H9 (cell line): Measurements from ENCODE around the gene NKX2-3. TPM values are rescaled to one million over a fixed set of nuclear protein-coding genes. Genes with fewer than 3 reads are reported as not detected.
A peak's percentile ranks its signal among the peaks of the same experiment; 100 is the strongest.

Experiments used
- DNase-seq: peaks from one replicate; pipeline ENCODE4 v3.0.0-alpha.2; 2017
- H2AFZ ChIP-seq: one replicate; pipeline ENCODE4 v1.6.1; 2013; ENCODE audit warnings: mild to moderate bottlenecking, low read length, control low read depth, moderate library complexity
- H2AK5ac ChIP-seq: 2 replicates; pipeline ENCODE4 v1.6.1; 2013; ENCODE audit warnings: low read length, control low read depth, mixed read lengths; ENCODE audit not compliant: insufficient read length
- H2BK120ac ChIP-seq: one replicate; pipeline ENCODE4 v1.6.1; 2013; ENCODE audit warnings: low read depth, mild to moderate bottlenecking, low read length, control low read depth, inconsistent platforms; ENCODE audit not compliant: poor library complexity, severe bottlenecking
- H2BK12ac ChIP-seq: 2 replicates; pipeline ENCODE4 v1.6.1; 2013; ENCODE audit warnings: low read length, control low read depth, mixed read lengths, low read depth; ENCODE audit not compliant: insufficient read length
- H2BK15ac ChIP-seq: 2 replicates; pipeline ENCODE4 v1.6.1; 2013; ENCODE audit warnings: low read depth, low read length, control low read depth
- H2BK20ac ChIP-seq: one replicate; pipeline ENCODE4 v1.6.1; 2013; ENCODE audit warnings: low read depth, mild to moderate bottlenecking, low read length, control low read depth, inconsistent platforms; ENCODE audit not compliant: poor library complexity, severe bottlenecking
- H2BK5ac ChIP-seq: 2 replicates; pipeline ENCODE4 v1.6.1; 2013; ENCODE audit warnings: low read length, control low read depth, mixed read lengths; ENCODE audit not compliant: insufficient read length
- H3K14ac ChIP-seq: 2 replicates; pipeline ENCODE4 v1.6.1; 2013; ENCODE audit warnings: low read length, control low read depth; ENCODE audit not compliant: insufficient read depth
- H3K18ac ChIP-seq: 2 replicates; pipeline ENCODE4 v1.6.1; 2013; ENCODE audit warnings: low read depth, mild to moderate bottlenecking, mixed read lengths, low read length, control low read depth; ENCODE audit not compliant: insufficient read length
- H3K23ac ChIP-seq: 2 replicates; pipeline ENCODE4 v1.6.1; 2013; ENCODE audit warnings: low read length, control low read depth, mixed read lengths, low read depth; ENCODE audit not compliant: insufficient read length
- H3K23me2 ChIP-seq: 2 replicates; pipeline ENCODE4 v1.6.1; 2013; ENCODE audit warnings: low read depth, mild to moderate bottlenecking, mixed read lengths, low read length, control low read depth; ENCODE audit not compliant: insufficient read length, poor library complexity, severe bottlenecking
- H3K27ac ChIP-seq: 2 replicates; pipeline ENCODE4 v1.5.1; 2013; ENCODE audit warnings: low read length, control low read depth, mixed read lengths, low read depth; ENCODE audit not compliant: insufficient read length
- H3K27me3 ChIP-seq: 2 replicates; pipeline ENCODE4 v1.6.1; 2013; ENCODE audit warnings: low read length, control low read depth, inconsistent platforms; ENCODE audit not compliant: insufficient read depth
- H3K4ac ChIP-seq: 2 replicates; pipeline ENCODE4 v1.6.1; 2013; ENCODE audit warnings: low read depth, mild to moderate bottlenecking, control low read depth, inconsistent platforms, low read length, moderate library complexity
- H3K4me1 ChIP-seq: 2 replicates; pipeline ENCODE4 v1.6.1; 2013; ENCODE audit warnings: low read length, control low read depth, inconsistent platforms; ENCODE audit not compliant: insufficient read depth
- H3K4me2 ChIP-seq: 2 replicates; pipeline ENCODE4 v1.6.1; 2013; ENCODE audit warnings: low read length, control low read depth, mixed read lengths; ENCODE audit not compliant: insufficient read length, insufficient read depth
- H3K56ac ChIP-seq: 2 replicates; pipeline ENCODE4 v1.6.1; 2013; ENCODE audit warnings: low read depth, mild to moderate bottlenecking, mixed read lengths, low read length, control low read depth; ENCODE audit not compliant: insufficient read length
- H3K79me1 ChIP-seq: 2 replicates; pipeline ENCODE4 v1.6.1; 2013; ENCODE audit warnings: low read depth, mild to moderate bottlenecking, moderate library complexity, low read length, control low read depth, inconsistent platforms; ENCODE audit not compliant: insufficient read depth, poor library complexity, severe bottlenecking
- H3K79me2 ChIP-seq: 2 replicates; pipeline ENCODE4 v1.6.1; 2013; ENCODE audit warnings: low read length, control low read depth, inconsistent platforms; ENCODE audit not compliant: insufficient read depth
- H3K9ac ChIP-seq: 2 replicates; pipeline ENCODE4 v1.6.1; 2013; ENCODE audit warnings: low read length, control low read depth, mixed read lengths; ENCODE audit not compliant: insufficient read length; ENCODE audit errors: extremely low read depth
- H3K9me3 ChIP-seq: one replicate; pipeline ENCODE4 v1.6.1; 2013; ENCODE audit warnings: low read depth, low read length, inconsistent platforms; ENCODE audit not compliant: control insufficient read depth
- H3T11ph ChIP-seq: one replicate; pipeline ENCODE4 v1.6.1; 2013; ENCODE audit warnings: mild to moderate bottlenecking, low read length, control low read depth, inconsistent platforms
- H4K20me1 ChIP-seq: one replicate; pipeline ENCODE4 v1.6.1; 2013; ENCODE audit not compliant: control insufficient read depth, insufficient read length, insufficient read depth
- H4K5ac ChIP-seq: 2 replicates; pipeline ENCODE4 v1.6.1; 2013; ENCODE audit warnings: low read depth, mild to moderate bottlenecking, mixed read lengths, low read length, control low read depth; ENCODE audit not compliant: insufficient read length
- H4K8ac ChIP-seq: replicated peaks from 2 replicates; pipeline ENCODE4 v1.6.1; 2013; ENCODE audit warnings: low read length, control low read depth, mixed read lengths, low read depth; ENCODE audit not compliant: insufficient read length
- H4K91ac ChIP-seq: 2 replicates; pipeline ENCODE4 v1.6.1; 2013; ENCODE audit warnings: low read depth, mild to moderate bottlenecking, moderate library complexity, mixed read lengths, low read length, control low read depth; ENCODE audit not compliant: insufficient read length
- H3K27ac Mint-ChIP-seq, 3 experiments: 2 replicates in 2 of 3; 3 replicates in 1 of 3; pipeline ENCODE4 v1.8.0; 2020 to 2021; ENCODE audit warnings: mixed read lengths in 3 of 3, mild to moderate bottlenecking in 1 of 3, moderate library complexity in 1 of 3
- H3K27me3 Mint-ChIP-seq: 2 replicates; pipeline ENCODE4 v1.8.0; 2021; ENCODE audit warnings: low read depth, mild to moderate bottlenecking, moderate library complexity, mixed read lengths
- H3K36me3 Mint-ChIP-seq, 3 experiments: 2 replicates in 2 of 3; 3 replicates in 1 of 3; pipeline ENCODE4 v1.8.0; 2020 to 2021; ENCODE audit warnings: low read depth in 3 of 3, mixed read lengths in 3 of 3; ENCODE audit not compliant: insufficient read depth in 1 of 3
- H3K4me1 Mint-ChIP-seq, 2 experiments: 2 replicates each; pipeline ENCODE4 v1.8.0; 2020; ENCODE audit warnings: mixed read lengths in 2 of 2
- H3K4me3 Mint-ChIP-seq, 2 experiments: 2 replicates in 1 of 2; 3 replicates in 1 of 2; pipeline ENCODE4 v1.8.0; 2020 to 2021; ENCODE audit warnings: mild to moderate bottlenecking in 2 of 2, mixed read lengths in 2 of 2, moderate library complexity in 1 of 2
- H3K9me3 Mint-ChIP-seq, 2 experiments: 2 replicates in 1 of 2; 3 replicates in 1 of 2; pipeline ENCODE4 v1.8.0; 2020; ENCODE audit warnings: mild to moderate bottlenecking in 2 of 2, mixed read lengths in 2 of 2, moderate library complexity in 1 of 2
- CTCF ChIP-seq: fragments of 200-600 bp; sonication (generic); conservative IDR thresholded peaks from 3 replicates; pipeline ENCODE4 v1.8.0; 2021; ENCODE audit warnings: antibody characterized with exemption, mild to moderate bottlenecking
- WGBS: extraction: QIAGEN DNeasy Blood & Tissue Kit; methylation state at CpG from one replicate; pipeline ENCODE4 v1.1.7; 2013; ENCODE audit warnings: missing lambda C conversion rate, low lambda C conversion rate, mixed read lengths; ENCODE audit not compliant: insufficient read length; ENCODE audit errors: extremely low coverage; 5-methylcytosine and 5-hydroxymethylcytosine counted together
- total RNA-seq: library from RNA; stranded (reverse); gene quantifications from 2 replicates; pipeline ENCODE4 v1.2.1, GENCODE V29; 2021

NKX2-3 gene
- total RNA-seq, 1 experiment from 2014 or later: not detected

GRCh38 chr10:99520847-99521764 lies 11.6 kb upstream of the NKX2-3 start:
- Mint-ChIP-seq H3K4me3 (peak overlapping the region in 1 of 2 experiments; percentile 76; a peak in 2 of 5 replicates), H3K4me1 (peaks cover 38 to 51% of the 10 kb centered on the region in 2 experiments), H3K9me3 (peaks cover 2 to 3% of the 10 kb centered on the region in 2 experiments; a peak in 1 of 5 replicates), H3K36me3 (no peaks in the 10 kb centered on the region), H3K27ac (no peak overlapping the region), H3K27me3 (peaks cover 99% of the 10 kb centered on the region)
- Histone ChIP-seq H4K20me1 (no peaks in the 10 kb centered on the region), H3K4ac (no peak overlapping the region), H3K9ac (no peak overlapping the region), H4K91ac (no peak overlapping the region), H3K23ac (no peak overlapping the region), H4K5ac (no peak overlapping the region), H3K27me3 (peaks cover 78% of the 10 kb centered on the region), H3K56ac (no peak overlapping the region), H3K4me1 (peaks cover 4% of the 10 kb centered on the region; the same call in 1 of the 2 replicates), H3K18ac (no peak overlapping the region), H2AFZ (no peak overlapping the region), H3K23me2 (peaks cover 5% of the 10 kb centered on the region), H3K79me2 (no peaks in the 10 kb centered on the region), H2BK12ac (no peak overlapping the region), H3T11ph (no peak overlapping the region), H2BK15ac (no peak overlapping the region), H2BK5ac (no peak overlapping the region), H4K8ac (no peak overlapping the region), H2BK20ac (no peak overlapping the region), H3K27ac (no peak overlapping the region), H2AK5ac (no peak overlapping the region), H3K79me1 (no peaks in the 10 kb centered on the region), H3K14ac (no peak overlapping the region), H3K9me3 (no peaks in the 10 kb centered on the region), H2BK120ac (no peak overlapping the region), H3K4me2 (peak overlapping the region; percentile 80)
- TF ChIP-seq CTCF: no peak
- peak; percentile 59 for DNase-seq
- no CpG with 5 or more reads among the region's 46 CpGs for WGBS
